CD4-positive, alpha-beta T cell (primary cell): ENCODE measurements around the gene IQSEC3. TPM values are rescaled to one million over a fixed set of nuclear protein-coding genes. Genes with fewer than 3 reads are reported as not detected.
"Not testable (repeated sequence)": the region's sequence is repeated elsewhere in the genome, so short reads cannot be mapped to it uniquely, and the experiment has no call there.

Experiments used
- ATAC-seq: fragments of 200-7000 bp; cut with Tn5 transposase; one replicate; pipeline ENCODE4 v1.10.0; 2022; ENCODE audit warnings: mild to moderate bottlenecking; ENCODE audit not compliant: poor library complexity
- CTCF ChIA-PET: fragments of 350-600 bp; sonication (Branson Sonifier 250); formaldehyde crosslinking; loops from one replicate; lab custom pipeline; 2021; ENCODE audit warnings: antibody characterized with exemption, inconsistent platforms; lab: Charles Lee
- POLR2A ChIA-PET: fragments of 350-600 bp; sonication (Branson Sonifier 250); formaldehyde crosslinking; loops from one replicate; lab custom pipeline; 2021; ENCODE audit warnings: antibody characterized with exemption, inconsistent platforms; lab: Charles Lee
- DNase-seq, 14 experiments: peaks; one replicate each; pipeline ENCODE4 v3.0.0-alpha.2; 2013 to 2020; ENCODE audit warnings: mixed read lengths in 2 of 14
- H3K27ac ChIP-seq, 2 donors: one replicate each; pipeline versions ENCODE4 v1.5.1 to v1.7.0; 2013; ENCODE audit warnings: low read length in 2 of 2, low read depth in 1 of 2, mild to moderate bottlenecking in 1 of 2
- H3K27me3 ChIP-seq, 2 experiments: 1 replicate in 1 of 2; 2 replicates in 1 of 2; pipeline versions ENCODE4 v1.6.1 to v1.7.0; 2013; ENCODE audit warnings: low read length in 2 of 2, control low read depth in 1 of 2, mild to moderate bottlenecking in 1 of 2, moderate library complexity in 1 of 2; ENCODE audit not compliant: insufficient read depth in 2 of 2, control insufficient read depth in 1 of 2
- H3K36me3 ChIP-seq: one replicate; pipeline ENCODE4 v1.6.1; 2013; ENCODE audit warnings: low read length, control low read depth; ENCODE audit not compliant: insufficient read depth
- H3K4me1 ChIP-seq: one replicate; pipeline ENCODE4 v1.6.1; 2013; ENCODE audit warnings: low read length, control low read depth; ENCODE audit not compliant: insufficient read depth
- H3K4me3 ChIP-seq: one replicate; pipeline ENCODE4 v1.5.1; 2013; ENCODE audit warnings: mild to moderate bottlenecking, low read length, moderate library complexity
- H3K9me3 ChIP-seq, 2 experiments: 1 replicate in 1 of 2; 2 replicates in 1 of 2; pipeline versions ENCODE4 v1.6.1 to v1.7.0; 2013; ENCODE audit warnings: low read length in 2 of 2, mild to moderate bottlenecking in 2 of 2, control low read depth in 1 of 2, moderate library complexity in 1 of 2; ENCODE audit not compliant: control insufficient read depth in 1 of 2, insufficient read depth in 1 of 2
- H3K27ac Mint-ChIP-seq: one replicate; pipeline ENCODE4 v1.8.0; 2020; ENCODE audit warnings: mixed read lengths
- H3K27me3 Mint-ChIP-seq: one replicate; pipeline ENCODE4 v1.8.0; 2021; ENCODE audit warnings: mixed read lengths
- H3K36me3 Mint-ChIP-seq: one replicate; pipeline ENCODE4 v1.8.0; 2021; ENCODE audit warnings: low read depth, mixed read lengths
- H3K4me1 Mint-ChIP-seq: one replicate; pipeline ENCODE4 v1.8.0; 2021; ENCODE audit warnings: low read depth, mixed read lengths
- H3K4me3 Mint-ChIP-seq: one replicate; pipeline ENCODE4 v1.8.0; 2020; ENCODE audit warnings: mild to moderate bottlenecking, mixed read lengths
- H3K9me3 Mint-ChIP-seq: one replicate; pipeline ENCODE4 v1.8.0; 2020; ENCODE audit warnings: mixed read lengths
- intact Hi-C, 2 experiments: fragments of 100-400 bp; cut with DNase I in 1 of 2; cut with micrococcal nuclease in 1 of 2; formaldehyde crosslinking; loops; one replicate each; pipeline versions ENCODE4 v1.15.1 to v1.9.0; 2023 to 2025; cut with DNase I, micrococcal nuclease
- polyA plus RNA-seq, 2 donors: library from polyadenylated mRNA; unstranded; fragments of 120-200 nt; gene quantifications; one replicate each; pipeline ENCODE4 v1.2.1, GENCODE V29; 2013
- total RNA-seq, 174 experiments: library from RNA in 2 of 174; stranded (reverse) in 2 of 174; gene quantifications; one replicate each; pipeline ENCODE4 v1.2.3 and lab custom pipeline; 2021 to 2026

Gene IQSEC3
- total RNA-seq (under 1 TPM in 1 of 2 experiments, not detected in 1; 0.19 TPM), total RNA-seq (lab: John Stamatoyannopoulos, UW) (0 to 2.8 (median 0.48) reads per million in 172 experiments)
- not detected for polyA plus RNA-seq (2013, experiment 1 of 2)
- 0.20 TPM for polyA plus RNA-seq (2013, experiment 2 of 2)

GRCh38 chr12:66428-66781 lies at the start of gene IQSEC3:
IQSEC3 (plus strand) TSS chr12:66767; CDS start chr12:66883, 116 bp downstream.
- H3K4me3 Mint-ChIP-seq, H3K36me3 ChIP-seq, H3K27ac Mint-ChIP-seq, H3K4me1 ChIP-seq, intact Hi-C loops, H3K36me3 Mint-ChIP-seq, ATAC-seq, DNase-seq, H3K27ac ChIP-seq, H3K9me3 ChIP-seq, POLR2A ChIA-PET, H3K9me3 Mint-ChIP-seq, CTCF ChIA-PET, H3K4me1 Mint-ChIP-seq, H3K4me3 ChIP-seq: not testable (repeated sequence)
- H3K27me3 Mint-ChIP-seq, result peaks cover 52% of the 10 kb centered on the region
- H3K27me3 ChIP-seq, result peaks cover 10 to 35% of the 10 kb centered on the region in 2 experiments

GRCh38 chr12:17370-18340 lies 48.9 kb upstream of the IQSEC3 start:
- intact Hi-C loops, H3K9me3 Mint-ChIP-seq, H3K4me3 Mint-ChIP-seq, H3K27me3 ChIP-seq, H3K4me1 ChIP-seq, H3K9me3 ChIP-seq, H3K4me3 ChIP-seq, ATAC-seq, H3K27me3 Mint-ChIP-seq, H3K27ac ChIP-seq, POLR2A ChIA-PET, CTCF ChIA-PET, DNase-seq, H3K27ac Mint-ChIP-seq: not testable (repeated sequence)
- Mint-ChIP-seq H3K4me1 (peaks cover 21% of the 10 kb centered on the region), H3K36me3 (peaks cover 22% of the 10 kb centered on the region)
- H3K36me3 ChIP-seq, result peaks cover 18% of the 10 kb centered on the region

DNA sequence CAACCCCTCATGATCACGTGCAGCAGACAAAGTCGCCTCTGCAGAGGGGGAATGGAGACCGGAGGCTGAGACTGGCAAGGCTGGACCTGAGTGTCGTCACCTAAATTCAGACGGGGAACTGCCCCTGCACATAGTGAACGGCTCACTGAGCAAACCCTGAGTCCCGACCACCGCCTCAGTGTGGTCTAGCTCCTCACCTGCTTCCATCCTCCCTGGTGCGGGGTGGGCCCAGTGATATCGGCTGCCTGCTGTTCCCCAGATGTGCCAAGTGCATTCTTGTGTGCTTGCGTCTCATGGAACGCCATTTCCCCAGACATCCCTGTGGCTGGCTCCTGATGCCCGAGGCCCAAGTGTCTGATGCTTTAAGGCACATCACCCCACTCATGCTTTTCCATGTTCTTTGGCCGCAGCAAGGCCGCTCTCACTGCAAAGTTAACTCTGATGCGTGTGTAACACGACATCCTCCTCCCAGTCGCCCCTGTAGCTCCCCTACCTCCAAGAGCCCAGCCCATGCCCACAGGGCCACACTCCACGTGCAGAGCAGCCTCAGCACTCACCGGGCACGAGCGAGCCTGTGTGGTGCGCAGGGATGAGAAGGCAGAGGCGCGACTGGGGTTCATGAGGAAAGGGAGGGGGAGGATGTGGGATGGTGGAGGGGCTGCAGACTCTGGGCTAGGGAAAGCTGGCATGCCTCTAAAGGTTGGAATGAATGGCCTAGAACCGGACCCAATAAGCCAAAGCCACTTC lies 47.6 kb upstream of the IQSEC3 start:
- H3K4me3 Mint-ChIP-seq, H3K4me3 ChIP-seq, H3K27ac Mint-ChIP-seq, H3K27me3 Mint-ChIP-seq, intact Hi-C loops, POLR2A ChIA-PET, DNase-seq, H3K9me3 ChIP-seq, H3K27me3 ChIP-seq, H3K9me3 Mint-ChIP-seq, H3K27ac ChIP-seq, CTCF ChIA-PET, H3K4me1 ChIP-seq, ATAC-seq: not testable (repeated sequence)
- peaks cover 18% of the 10 kb centered on the region for H3K36me3 ChIP-seq
- H3K36me3 Mint-ChIP-seq, result peaks cover 27% of the 10 kb centered on the region
- H3K4me1 Mint-ChIP-seq, result peaks cover 26% of the 10 kb centered on the region

DNA sequence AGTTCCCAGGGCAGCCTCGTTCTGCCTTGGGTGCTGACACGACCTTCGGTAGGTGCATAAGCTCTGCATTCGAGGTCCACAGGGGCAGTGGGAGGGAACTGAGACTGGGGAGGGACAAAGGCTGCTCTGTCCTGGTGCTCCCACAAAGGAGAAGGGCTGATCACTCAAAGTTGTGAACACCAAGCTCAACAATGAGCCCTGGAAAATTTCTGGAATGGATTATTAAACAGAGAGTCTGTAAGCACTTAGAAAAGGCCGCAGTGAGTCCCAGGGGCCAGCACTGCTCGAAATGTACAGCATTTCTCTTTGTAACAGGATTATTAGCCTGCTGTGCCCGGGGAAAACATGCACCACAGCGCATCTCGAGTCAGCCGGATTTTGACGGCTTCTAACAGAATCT lies 46.7 kb upstream of the IQSEC3 start:
- CTCF ChIA-PET, H3K4me3 ChIP-seq, ATAC-seq, H3K9me3 ChIP-seq, intact Hi-C loops, DNase-seq, H3K4me1 ChIP-seq, H3K27ac Mint-ChIP-seq, H3K27ac ChIP-seq, POLR2A ChIA-PET, H3K27me3 ChIP-seq, H3K4me3 Mint-ChIP-seq, H3K27me3 Mint-ChIP-seq, H3K9me3 Mint-ChIP-seq: not testable (repeated sequence)
- Mint-ChIP-seq H3K4me1 (peaks cover 26% of the 10 kb centered on the region), H3K36me3 (peaks cover 27% of the 10 kb centered on the region)
- H3K36me3 ChIP-seq, result peaks cover 18% of the 10 kb centered on the region
